ENCODE results near the gene LMAN1L. TPM values are rescaled to one million over a fixed set of nuclear protein-coding genes. Genes with fewer than 3 reads are reported as not detected.

LMAN1L gene
- total RNA-seq, 1 donor from 2014 or later = 8.1 TPM

DNA sequence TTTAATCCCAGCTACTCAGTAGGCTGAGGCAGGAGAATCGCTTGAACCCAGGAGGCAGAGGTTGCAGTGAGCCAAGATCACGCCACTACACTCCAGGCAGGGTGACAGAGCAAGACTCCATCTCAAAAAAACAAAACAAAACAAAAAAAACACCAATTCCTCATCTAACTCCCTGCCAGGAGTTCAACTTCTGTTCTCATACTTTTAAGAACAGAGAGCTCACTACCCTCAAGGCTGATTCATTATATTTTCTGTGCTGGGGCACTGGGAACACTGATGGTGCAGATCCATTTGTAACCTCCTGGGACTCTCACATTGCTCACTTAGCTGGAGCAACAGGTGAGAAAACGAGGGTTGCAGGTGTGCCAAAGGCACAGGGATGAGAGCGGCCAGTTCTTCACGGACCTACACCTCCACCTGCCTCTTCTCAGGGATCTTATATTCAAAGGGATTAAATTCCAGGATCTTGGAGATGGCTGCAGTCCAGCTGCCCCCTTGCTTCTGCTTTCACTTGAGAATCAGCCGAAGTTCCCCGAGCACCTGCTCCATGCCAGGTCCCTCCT is 43.1 kb upstream of the LMAN1L start:
- Histone ChIP-seq H3K4me1 (peaks cover 16% of the 10 kb centered on the region), H3K9me3 (replicated peaks) (no peaks in the 10 kb centered on the region), H3K36me3 (no peaks in the 10 kb centered on the region), H3K4me3 (no peak overlapping the region), H3K27ac (replicated peaks) (no peak overlapping the region), H3K27me3 (ENCODE audit: low read depth) (peaks cover 7% of the 10 kb centered on the region)
- TF ChIP-seq, protein P1, sequence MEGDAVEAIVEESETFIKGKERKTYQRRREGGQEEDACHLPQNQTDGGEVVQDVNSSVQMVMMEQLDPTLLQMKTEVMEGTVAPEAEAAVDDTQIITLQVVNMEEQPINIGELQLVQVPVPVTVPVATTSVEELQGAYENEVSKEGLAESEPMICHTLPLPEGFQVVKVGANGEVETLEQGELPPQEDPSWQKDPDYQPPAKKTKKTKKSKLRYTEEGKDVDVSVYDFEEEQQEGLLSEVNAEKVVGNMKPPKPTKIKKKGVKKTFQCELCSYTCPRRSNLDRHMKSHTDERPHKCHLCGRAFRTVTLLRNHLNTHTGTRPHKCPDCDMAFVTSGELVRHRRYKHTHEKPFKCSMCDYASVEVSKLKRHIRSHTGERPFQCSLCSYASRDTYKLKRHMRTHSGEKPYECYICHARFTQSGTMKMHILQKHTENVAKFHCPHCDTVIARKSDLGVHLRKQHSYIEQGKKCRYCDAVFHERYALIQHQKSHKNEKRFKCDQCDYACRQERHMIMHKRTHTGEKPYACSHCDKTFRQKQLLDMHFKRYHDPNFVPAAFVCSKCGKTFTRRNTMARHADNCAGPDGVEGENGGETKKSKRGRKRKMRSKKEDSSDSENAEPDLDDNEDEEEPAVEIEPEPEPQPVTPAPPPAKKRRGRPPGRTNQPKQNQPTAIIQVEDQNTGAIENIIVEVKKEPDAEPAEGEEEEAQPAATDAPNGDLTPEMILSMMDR (IDR thresholded peaks at IDR 0.05; ENCODE audit: borderline replicate concordance) = no peak
- no peak for DNase-seq
- intact Hi-C loops (cut with micrococcal nuclease) = loop anchor here (5.0 kb wide), 3 partner anchors 132 to 397 kb away; no protein-coding TSS in a partner anchor

DNA sequence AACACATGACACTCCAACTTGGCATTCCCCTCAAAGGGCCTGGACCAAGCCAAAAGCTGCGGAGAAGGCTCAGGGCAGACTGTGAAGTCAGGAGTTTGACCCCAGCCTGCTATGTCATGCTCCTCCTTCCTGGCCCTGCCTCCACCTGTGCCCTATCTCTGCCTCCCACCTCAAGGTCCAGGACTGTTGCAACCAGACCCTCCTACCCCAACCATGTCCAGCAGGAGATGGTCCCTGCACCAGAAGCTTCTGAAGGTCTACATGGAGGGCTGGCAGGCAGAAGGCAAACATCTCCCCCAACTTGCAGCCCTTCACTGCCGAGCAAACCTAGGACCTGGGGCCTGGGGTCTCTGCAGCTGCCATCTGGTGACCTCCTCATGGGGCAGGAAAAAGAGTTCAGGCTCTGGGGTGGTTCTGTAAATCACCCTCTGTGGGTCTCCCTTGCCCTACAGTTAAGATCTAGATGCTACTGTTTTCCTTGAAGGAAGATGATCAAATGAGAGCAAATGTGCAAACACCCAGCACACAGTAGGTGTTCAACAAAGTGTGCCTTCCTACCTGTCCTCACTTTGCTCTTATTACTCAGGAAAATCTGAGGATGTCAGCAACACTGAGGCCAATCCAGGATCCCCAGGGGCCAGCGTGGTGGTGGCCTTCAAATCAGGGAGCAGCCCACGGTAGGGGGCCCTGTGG is 42.3 kb upstream of the LMAN1L start:
- peaks cover 16% of the 10 kb centered on the region for H3K4me1 ChIP-seq
- no peak overlapping the region for H3K27ac ChIP-seq (replicated peaks)
- H3K27me3 ChIP-seq (ENCODE audit: low read depth) = peaks cover 7% of the 10 kb centered on the region
- no peaks in the 10 kb centered on the region for H3K36me3 ChIP-seq
- H3K4me3 ChIP-seq = no peak overlapping the region
- no peaks in the 10 kb centered on the region for H3K9me3 ChIP-seq (replicated peaks)
- intact Hi-C loops (cut with micrococcal nuclease) = loop anchor here (5.0 kb wide), 1 partner anchor 177 kb away; no protein-coding TSS in a partner anchor
- no peak for DNase-seq
- TF ChIP-seq, protein P1 (IDR thresholded peaks at IDR 0.05; ENCODE audit: borderline replicate concordance) = no peak

DNA sequence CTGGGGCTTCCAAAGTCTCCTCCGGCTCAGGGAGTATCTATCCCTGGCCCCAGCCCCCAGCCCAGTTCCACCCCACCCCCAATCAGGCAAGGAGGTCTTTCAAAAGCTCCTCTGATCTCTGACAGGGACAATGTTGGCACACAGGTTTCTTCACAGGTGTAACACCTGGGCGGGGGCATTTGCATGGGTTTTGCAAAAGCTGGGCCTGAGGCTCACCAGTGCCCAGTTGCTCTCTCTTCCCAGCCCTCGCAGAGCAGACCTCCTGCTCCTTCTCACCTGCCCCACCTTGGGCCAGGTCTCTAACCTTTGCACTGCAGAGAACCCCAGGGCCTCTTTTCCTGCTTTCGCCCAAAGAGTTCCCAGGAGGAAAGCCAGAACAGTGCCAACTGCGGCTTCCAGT is 39.3 kb upstream of the LMAN1L start:
- TF ChIP-seq, protein P1 (IDR thresholded peaks at IDR 0.05; ENCODE audit: borderline replicate concordance) = no peak
- Histone ChIP-seq H3K4me1 (peaks cover 26% of the 10 kb centered on the region), H3K4me3 (no peak overlapping the region), H3K36me3 (no peaks in the 10 kb centered on the region), H3K9me3 (replicated peaks) (no peaks in the 10 kb centered on the region), H3K27ac (replicated peaks) (no peak overlapping the region), H3K27me3 (ENCODE audit: low read depth) (no peaks in the 10 kb centered on the region)
- intact Hi-C loops (cut with micrococcal nuclease) = loop anchor here (5.0 kb wide), 1 partner anchor 174 kb away; no protein-coding TSS in a partner anchor
- no peak for DNase-seq

DNA sequence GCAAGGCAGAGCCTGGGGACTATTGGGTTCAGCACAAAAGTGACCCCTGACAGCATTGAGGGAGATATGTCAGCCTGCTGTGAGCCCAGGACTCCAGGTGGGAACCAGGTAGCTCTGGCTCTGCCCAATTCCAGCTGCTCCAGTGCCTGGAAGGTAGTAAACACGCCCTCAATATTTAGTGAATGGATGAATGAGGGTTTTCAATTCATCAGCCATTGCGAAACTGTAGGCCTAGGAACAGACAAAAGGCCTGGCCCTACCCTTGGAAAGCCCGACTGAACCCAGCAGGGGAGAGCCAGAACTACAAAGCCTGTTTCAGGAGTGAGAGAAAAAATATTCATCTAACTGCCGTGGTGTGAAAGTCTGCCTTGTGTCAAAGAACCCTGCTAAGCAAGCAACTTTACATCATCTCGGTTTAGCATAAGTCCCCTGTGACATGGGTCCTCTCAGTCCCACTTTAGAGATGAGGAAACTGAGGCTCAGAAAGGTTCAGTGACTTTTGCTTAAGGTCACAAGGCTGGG is 38.8 kb upstream of the LMAN1L start:
- no peaks in the 10 kb centered on the region for H3K9me3 ChIP-seq (replicated peaks)
- DNase-seq = no peak
- H3K4me1 ChIP-seq = peaks cover 22% of the 10 kb centered on the region
- no peaks in the 10 kb centered on the region for H3K27me3 ChIP-seq (ENCODE audit: low read depth)
- no peak overlapping the region for H3K27ac ChIP-seq (replicated peaks)
- intact Hi-C loops (cut with micrococcal nuclease) = loop anchor here (5.0 kb wide), 1 partner anchor 174 kb away; no protein-coding TSS in a partner anchor
- no peak overlapping the region for H3K4me3 ChIP-seq
- no peaks in the 10 kb centered on the region for H3K36me3 ChIP-seq
- TF ChIP-seq, protein P1 (IDR thresholded peaks at IDR 0.05; ENCODE audit: borderline replicate concordance) = no peak

DNA sequence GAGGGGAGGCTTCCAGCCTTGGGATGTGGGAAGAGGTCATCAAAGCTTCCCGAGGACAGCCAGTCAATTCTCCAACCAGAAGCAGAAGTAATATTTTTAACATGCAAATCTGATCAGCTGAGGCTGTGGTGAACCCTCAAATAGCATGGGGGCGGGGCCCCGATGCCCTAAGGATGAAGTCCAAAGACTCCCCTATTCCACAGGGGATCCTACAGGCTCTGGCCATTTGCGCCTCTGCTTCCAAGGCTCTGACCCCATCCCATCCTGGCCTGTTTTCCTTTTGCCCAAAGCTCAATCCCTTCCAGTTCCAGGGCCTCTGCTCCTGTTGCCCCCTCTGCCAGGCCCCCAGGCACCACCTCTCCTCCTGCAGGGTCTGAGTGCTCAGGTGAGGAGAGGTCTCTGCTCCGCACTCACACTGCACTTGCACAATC is 37.5 kb upstream of the LMAN1L start:
- DNase-seq = no peak
- intact Hi-C loops (cut with micrococcal nuclease) = no loop called here
- Histone ChIP-seq H3K27me3 (ENCODE audit: low read depth) (no peaks in the 10 kb centered on the region), H3K36me3 (no peaks in the 10 kb centered on the region), H3K9me3 (replicated peaks) (no peaks in the 10 kb centered on the region), H3K4me1 (peaks cover 21% of the 10 kb centered on the region), H3K4me3 (no peak overlapping the region), H3K27ac (replicated peaks) (no peak overlapping the region)
- TF ChIP-seq, protein P1 (IDR thresholded peaks at IDR 0.05; ENCODE audit: borderline replicate concordance) = no peak
